Activated effector memory CD4-positive, alpha-beta T cell treated with anti-CD3 and anti-CD28 coated beads, Interleukin-2, amount 50 U/mL, for 16 hours (primary cell): Measurements from ENCODE around the gene TPGS1.
A peak's percentile ranks its signal among the peaks of the same experiment; 100 is the strongest.

ENCODE experiments used
- DNase-seq: peaks from one replicate; pipeline ENCODE4 v3.0.0-alpha.2; 2020

The TPGS1 gene, protein sequence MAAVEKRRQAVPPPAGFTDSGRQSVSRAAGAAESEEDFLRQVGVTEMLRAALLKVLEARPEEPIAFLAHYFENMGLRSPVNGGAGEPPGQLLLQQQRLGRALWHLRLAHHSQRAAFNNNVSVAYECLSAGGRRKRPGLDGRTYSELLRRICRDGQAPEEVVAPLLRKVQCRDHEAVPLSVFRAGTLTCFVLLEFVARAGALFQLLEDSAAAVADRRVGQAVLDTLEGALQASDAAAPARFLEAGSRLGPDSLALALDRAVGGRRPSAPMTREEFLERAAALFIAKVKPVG

DNA sequence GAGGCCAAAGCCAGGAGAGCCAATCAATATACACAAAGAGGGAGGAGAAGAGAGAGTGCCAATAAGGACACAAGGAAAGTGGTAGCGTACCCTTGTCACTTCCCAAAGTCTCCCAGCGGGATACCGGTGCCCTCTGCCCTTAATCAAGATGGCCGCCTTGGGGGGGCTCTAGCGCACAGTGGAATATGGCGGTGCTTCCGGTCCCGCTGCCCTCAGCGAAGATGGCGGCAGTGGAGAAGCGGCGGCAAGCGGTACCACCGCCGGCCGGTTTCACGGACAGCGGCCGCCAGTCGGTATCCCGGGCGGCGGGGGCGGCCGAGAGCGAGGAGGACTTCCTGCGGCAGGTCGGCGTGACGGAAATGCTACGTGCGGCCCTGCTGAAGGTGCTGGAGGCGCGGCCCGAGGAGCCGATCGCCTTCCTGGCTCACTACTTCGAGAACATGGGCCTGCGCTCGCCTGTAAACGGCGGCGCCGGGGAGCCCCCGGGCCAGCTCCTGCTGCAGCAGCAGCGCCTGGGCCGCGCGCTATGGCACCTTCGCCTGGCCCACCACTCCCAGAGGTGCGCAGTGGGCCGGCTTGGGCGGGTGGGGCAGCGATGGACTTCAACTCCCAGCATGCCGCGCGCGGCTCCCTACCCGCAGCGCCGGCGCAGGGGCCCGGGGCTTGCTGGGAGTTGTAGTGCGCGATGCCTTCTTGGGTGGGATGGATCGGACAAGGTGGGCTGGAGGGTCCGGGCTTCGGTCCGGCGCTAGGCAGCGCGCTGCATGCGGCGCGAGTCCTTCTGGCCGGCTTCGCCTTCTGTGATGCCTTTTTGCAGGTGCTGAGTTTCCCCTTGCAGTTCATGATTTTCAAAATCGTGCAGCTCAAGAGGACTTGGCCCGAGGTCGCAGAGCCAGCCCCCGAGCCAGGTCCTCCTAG lies at the start of gene TPGS1:
Gene TPGS1 (plus strand): TSS at position 212 of the 918 bp plus-strand sequence. CDS start 10 bp downstream, at position 222.
- peak; percentile 95 for DNase-seq

DNA sequence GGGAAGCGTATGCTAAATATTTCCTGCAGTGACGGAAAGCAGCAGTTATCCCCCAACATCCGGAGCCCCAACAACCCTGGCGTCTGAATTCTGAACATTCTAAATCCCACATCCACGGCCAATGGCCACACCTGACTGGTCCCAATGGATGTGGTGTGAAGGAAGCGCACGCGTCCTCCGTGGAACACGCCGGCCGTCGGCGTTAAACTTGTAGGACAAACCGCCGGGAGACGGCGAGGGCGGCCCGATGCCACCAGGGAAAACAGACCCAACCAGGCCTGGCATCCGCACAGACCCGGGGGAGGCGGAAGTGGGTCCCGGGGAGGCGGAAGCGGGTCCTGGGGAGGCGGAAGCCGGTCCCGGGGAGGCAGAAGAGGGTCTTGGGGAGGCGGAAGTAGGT lies 49.7 kb upstream of the TPGS1 start:
- no peak for DNase-seq

DNA sequence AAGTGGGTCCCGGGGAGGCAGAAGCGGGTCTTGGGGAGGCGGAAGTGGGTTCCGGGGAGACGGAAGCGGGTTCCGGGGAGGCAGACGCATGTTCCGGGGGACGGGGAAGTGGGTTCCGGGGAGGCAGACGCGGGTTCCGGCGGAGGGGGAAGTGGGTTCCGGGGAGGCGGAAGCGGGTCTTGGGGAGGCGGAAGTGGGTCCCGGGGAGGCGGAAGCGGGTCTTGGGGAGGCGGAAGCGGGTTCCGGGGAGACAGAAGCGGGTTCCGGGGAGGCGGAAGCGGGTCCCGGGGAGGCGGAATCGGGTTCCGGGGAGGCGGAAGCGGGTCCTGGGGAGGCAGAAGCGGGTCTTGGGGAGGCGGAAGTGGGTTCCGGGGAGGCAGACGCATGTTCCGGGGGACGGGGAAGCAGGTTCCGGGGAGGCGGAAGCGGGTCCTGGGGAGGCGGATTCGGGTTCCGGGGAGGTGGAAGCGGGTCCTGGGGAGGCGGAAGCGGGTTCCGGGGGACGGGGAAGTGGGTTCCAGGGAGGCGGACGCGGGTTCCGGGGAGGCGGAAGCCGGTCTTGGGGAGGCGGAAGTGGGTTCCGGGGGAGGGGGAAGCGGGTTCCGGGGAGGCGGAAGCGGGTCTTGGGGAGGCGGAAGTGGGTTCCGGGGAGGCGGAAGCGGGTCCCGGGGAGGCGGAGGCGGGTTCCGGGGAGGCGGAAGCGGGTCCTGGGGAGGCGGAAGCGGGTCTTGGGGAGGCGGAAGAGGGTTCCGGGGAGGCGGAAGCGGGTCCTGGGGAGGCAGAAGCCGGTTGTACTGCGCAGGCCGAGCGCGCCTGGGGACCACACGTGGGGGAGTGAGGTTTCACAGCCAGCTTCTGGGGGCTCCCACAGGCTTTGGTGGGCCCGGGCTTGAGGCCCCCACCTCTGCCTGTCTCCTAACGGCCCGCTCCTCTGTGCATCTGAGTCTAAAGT lies 48.9 kb upstream of the TPGS1 start:
- DNase-seq: no peak

DNA sequence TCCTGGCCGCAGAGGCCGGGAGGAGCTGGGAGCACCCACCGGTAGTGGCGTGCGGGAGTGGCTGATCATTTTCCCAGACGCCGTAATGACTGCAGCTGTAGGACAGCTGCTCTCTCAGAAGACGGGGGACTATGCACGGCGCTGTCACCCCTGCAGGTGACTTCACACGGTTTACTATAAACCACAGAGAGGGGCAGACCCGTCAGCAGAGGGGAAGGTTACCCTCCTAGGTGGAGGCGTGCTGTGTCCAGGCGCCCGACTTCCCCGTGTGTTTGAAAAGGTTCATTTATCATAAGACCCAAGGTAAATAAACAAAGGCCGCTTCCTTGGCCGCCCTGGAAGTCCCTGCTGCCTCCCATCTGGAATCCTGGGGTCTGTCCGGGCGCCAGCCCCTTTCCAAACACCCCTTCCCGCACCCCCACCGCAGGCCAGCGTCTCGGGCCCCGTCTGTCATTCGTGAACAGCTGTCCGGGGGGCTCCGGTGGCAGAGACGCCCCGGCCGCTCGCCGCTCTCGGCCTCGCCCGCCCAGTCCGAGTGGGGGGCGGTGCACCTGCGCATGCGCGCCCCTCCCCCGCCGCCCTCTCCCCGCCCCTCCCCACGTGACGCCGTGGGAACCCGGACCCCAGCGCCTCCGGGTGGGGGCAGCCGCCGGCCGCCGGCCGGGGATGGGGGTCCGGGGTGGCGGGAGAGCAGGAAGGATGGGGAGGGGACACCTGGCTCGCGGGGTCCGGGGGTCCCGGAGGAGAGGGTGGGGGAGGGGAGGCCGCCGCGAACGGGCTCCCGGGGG lies 47.4 kb upstream of the TPGS1 start:
- DNase-seq: no peak

DNA sequence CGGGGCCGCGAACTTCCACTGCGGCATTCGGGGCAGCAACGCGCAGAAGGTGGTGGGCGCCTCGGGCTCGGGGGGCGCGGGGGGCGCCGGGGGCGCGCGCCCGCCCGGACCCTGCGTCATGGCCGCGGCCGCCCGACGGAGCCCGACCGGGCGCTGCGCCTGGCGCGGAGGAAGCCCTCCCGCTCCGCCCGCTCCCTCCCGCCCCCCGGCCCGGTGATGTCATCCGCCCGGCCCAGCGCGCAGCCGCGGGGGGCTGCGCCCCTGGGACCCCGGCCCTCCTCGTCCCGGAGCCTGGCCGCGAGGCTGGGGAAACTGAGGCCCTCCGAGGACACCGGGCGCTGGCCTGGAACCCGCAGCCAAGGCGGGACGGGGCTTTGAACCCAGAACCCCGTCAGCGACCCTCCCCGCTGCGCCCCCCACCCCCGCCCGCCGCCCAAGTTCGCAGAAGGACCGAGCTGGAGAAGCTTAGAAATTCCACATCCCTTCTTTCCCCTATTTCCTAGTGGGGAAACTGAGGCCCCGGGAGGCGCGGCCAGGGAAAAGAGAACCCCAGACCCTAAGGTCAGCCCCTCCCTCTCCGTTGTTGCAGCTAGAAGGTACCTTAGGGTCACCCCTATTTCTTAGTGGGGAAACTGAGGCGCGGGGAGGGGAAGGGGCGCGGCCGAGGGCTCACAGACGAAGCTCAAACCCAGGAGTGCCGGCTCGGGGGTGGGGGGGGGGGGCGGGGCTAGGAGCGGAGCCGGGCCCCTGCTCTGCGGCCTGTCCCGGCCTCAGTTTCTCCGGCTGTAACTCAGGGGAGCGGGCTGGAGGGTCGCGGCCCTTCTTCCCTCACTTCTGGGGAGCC lies 46.2 kb upstream of the TPGS1 start, which contains the start of gene SHC2:
Gene SHC2 (minus strand): TSS at position 157 of the 844 bp plus-strand sequence. CDS start 37 bp downstream, at position 120.
- DNase-seq: no peak

DNA sequence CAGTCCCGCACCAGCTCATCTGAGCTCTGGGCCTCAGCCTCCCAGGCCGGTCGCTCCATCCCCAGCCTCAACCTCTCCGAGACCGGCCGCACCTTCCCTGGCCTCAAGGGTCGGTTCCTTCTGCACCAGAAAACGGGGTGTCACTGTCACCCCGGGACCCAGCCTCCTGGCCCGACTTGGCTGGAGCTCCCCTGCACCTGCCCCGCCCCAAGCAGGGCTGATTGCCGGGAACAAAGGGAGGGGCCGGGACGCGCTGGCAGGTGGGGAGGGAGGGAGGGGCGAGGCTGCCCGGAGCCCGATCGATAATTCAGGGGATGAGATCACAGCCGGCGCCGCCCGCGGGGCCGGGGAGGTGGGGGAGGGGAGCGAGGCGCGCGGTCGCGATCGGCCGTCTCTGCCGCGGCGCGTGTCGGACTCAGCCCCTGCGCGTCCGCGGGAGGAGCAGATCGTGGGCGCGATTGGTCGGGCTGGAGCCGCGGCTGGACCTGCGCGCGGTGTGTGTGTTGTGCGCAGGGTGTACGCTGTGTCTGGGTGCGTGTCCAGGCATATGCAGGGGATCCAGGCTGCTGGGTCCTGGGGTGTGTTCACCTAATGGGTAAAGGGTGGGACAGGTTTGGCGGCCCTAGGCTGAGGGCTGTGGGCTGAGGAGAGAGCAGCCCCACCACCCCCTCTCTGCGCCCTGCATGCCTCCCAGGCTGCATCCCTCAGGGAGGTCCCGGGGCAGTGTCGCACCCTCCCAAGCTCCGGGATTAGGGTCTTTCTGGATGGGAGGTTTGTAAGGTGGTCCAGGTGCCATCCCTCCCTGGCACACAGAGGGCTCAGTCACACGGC lies 45.4 kb upstream of the TPGS1 start:
- DNase-seq: no peak

DNA sequence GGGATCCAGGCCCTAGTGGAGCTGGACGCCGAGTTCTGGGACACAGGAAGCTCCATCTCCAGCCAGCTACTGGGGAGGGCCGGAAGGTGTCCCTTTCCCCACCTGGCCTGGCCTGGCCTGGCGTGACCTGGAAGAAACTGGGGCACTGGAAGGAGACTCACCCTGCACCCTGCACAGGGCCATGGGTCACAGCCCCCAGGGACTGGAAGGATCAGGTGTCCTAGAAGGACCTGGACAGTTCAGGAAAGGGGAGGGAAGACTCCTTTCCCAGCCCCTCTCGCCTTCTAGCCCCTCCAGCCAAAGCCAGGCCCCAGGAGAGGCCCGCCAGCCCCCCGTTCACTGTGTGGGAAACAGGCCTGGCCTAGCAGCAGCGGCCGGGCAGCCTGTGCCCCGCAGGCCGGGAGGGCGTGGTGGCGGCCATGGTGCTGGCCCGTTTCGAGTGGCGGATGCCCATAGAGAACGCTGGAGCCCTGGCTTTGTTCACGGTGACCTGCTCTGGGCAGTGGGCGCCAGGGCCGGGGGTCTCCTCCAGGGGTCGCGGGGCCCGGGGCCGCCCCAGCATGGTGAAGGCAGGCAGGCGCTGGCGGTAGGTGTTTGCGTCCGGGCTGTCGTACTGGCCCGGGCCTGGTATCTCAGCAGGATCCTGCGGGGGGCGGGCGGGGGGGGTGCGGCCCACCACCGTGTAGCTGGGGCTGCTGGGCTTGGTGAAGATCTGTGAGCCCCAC lies 43.7 kb upstream of the TPGS1 start:
- no peak for DNase-seq

DNA sequence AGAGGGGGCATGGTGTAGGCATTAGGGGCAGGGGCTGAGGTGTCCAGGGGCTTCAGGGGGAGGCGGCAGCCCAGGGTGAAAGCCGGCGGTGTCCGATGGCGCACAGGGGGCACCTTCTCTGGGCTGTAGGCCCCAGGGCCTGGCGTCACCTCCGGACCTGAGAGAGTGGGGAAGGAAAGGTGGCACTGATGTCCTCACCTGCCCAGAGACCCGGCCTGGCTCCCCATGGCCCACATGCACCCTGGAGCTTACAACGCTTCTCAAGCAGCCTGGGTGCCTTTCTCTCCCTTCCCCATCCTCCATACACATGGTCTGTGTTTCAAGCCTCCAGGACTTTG lies 43.1 kb upstream of the TPGS1 start:
- no peak for DNase-seq

DNA sequence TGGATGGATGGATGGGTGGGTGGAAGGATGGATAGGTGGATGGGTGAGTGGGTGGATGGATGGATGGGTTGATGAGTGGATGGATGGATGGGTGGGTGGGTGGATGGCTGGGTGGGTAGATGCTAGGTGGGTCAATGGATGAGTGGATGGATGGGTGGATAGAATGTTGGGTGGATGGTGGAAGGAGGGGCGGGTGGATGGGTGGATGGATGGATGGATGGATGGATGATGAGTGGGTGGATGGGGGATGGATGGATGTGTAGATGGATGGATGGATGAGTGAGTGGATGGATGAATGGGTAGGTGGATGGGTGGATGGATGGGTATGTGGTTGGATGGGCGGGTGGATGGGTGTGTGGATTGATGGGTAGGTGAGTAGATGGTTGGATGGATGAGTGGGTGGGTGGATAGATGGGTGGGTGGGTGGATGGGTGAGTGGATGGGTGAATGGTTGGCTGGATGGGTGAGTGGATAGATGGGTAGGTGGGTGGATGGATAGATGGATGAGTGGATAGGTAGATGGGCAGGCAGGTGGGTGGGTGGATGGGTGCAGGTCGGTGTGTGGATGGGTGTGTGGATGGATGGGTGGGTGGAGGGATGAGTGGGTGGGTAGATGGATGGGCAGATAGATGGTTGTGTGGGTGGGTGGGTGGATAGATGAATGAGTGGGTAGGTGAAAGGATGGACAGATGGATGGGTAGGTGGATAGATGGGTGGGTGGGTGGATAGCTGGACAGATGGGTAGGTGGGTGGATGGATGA lies 42.1 kb upstream of the TPGS1 start:
- no peak for DNase-seq

DNA sequence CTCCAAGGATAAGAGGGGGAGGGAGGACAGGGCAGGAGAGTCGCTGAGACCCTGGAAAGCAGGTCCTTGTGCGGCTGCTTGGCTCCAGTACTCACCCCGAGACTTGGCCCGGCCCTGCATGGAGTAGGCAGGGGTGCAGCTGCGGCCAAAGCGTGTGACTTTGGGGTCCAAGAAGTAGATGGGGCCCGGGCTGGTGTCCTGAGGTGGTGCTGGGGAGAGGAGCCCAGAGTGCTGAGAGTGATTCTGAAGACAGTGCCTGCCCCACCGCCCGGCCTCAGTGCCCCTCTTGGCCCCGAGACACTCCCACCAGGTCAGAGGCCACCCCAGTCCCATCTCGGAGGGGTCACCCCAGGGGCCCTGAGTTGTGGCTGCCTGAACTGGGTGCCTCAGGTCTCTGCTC lies 39.7 kb upstream of the TPGS1 start:
- DNase-seq: no peak

DNA sequence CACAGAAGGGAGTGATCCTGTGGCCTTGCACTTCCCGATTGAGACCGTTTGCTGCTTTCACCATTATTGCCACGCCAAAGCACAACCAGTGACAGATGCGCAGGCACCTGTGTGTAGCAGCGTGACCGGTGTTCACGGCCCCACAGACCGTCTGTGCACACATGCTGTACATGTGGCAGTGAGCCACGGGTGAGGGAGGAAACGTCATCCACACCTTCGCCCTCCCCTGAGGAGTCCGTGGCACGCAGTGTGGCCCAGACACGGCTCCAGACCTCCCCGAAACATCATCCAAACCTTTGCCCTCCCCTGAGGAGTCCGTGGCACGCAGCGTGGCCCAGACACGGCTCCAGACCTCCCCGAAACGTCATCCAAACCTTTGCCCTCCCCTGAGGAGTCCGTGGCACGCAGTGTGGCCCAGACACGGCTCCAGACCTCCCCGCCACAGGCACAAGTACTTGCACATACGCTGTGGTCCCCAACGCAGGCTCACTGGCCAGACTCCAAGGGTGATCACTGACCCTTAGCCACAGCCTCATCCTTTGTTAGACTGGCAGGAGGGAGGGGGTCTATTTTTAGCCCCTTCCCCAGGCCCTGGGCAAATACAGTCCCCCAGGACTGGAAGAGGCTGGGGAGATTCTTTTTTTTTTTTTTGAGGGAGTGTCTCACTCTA lies 38.6 kb upstream of the TPGS1 start:
- no peak for DNase-seq

DNA sequence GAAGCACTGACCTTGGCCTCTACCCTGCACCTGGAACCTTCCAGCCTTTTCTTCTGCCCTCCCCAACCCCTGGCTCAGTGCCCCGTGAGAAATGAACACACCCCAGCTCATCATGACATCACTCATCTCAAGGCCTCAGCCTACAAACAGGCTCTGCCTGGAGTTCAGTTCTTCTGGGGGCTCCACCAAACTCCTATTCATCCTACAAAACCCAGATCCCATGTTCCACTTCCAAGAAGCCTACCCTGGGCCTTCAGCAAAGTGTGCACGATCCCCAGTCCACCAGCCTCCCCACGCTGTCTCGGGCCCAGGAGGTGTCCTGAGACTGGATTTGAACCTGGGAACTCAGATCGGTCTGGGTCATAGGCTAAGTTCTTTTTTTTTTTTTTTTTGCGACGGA lies 37.5 kb upstream of the TPGS1 start:
- no peak for DNase-seq

DNA sequence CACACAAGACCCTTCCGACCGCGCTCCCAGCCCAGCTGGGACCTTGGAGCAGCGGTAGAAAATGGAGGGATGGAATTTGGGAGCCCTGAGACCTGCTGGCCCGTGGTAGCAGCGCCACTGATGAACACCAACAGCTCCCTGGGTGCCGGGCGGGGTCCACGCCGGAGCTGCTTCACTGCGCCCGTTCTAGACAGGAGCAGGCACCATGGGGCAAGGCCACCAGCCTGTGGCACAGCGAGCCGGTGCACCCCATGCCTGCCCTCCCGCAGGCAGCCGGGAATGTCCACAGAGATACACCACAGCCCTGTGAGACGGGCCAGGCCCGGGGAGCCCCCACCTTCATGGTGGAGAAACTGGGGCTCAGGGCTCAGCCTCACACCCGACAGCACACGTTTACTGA lies 36.6 kb upstream of the TPGS1 start:
- no peak for DNase-seq

DNA sequence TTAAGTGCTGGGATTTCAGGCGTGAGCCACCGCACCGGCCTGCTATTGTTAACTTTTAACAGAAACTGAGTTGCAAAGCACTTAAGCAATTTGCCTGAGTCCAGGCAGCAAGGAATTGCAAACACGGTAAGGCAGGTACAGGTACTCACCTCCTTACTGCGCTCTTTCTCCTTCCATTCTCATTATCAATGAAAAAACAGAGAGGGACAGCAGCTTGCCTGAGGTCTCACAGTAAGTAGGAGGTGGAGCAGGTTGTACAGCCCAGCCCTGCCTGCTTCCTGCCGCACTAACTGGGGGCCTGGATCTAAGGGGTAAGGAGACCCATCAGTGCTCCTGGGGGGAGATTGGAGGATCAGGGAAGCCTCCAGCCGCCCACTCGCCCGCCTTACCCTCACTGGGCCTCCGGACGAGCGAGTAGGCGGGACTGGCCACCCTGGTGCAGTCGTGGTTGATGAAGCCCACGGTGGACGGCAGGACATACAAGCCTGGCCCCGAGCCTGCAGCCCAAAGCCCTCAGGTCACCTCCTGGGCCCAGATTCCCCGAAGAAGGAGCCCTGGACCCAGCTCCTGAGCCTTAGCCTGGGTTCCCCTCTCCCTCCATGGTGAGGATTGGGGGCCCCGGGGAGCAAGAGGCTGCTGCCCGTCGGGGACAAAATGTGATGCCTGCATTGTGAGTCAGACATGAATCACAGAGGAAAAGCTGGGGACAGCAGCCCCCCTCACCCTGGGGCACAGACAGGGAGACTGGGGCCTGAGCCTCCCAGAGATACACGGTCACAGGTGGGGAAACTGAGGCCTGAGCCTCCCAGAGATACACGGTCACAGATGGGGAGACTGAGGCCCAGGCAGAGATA lies 35.1 kb upstream of the TPGS1 start:
- peak; percentile 37 for DNase-seq

DNA sequence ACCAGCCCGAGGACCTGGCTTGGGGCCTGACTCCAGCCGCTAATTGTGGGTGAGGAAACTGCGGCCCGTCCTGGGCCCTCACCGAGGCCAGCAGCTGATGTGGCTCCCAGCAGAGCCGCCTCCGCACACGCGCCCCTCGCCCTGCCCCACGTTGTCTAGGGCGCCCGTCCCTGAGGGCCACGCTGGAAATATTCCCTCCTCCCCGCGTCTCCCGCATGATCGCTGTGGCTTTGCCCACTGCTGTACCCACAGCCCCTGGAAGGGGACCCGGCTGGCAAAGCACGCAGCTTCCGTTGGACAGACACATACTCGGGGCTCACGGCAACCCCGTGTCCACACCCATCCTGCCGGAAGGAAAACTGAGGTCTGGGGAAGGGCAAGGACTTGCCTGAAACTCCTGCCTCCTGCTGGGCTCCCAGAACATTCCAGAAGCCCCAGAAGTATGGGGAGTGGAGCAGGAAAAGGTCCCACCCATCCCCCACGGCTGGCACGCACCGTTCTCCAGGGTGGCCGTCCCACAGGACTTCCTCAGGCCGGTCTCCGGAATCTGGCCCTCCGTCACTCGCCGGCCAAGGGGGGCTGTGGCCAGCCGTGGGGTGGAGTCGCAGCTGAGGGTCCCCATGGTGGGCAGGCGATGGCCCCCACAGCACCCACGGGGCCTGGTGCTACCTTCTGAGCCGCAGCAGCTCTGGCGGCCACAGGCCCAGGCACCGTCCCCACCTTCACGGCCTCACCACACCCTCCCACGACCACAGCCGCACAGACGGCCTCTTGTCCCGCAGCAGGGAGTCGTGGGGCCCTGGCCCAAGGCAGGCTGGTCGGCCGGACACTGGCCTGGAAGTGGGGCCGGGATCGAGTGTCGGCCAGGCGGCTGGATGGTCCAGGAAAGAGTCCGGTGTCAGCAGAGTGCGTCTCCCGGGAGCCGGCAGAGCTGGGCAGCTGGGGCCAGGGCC lies 32.9 kb upstream of the TPGS1 start:
- peak; percentile 61 for DNase-seq

DNA sequence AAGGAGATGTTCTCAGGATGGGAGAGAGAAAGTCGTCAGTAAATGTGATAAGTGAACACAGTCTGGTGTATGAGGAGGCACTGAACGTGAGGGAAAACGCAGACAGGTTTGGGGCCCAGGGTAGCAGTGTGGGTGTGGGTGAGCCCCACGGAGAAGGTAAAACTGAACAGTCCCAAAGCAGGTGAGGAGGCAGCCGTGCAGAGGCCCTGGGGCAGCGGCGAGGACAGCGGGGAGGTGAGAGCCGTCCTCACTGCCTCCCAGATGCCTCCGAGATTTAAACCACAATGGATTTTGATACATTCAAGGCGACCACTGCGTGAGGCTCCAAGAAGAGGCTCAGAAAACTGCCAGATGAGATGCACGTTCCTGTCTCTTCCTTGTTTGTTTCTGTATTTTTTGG lies 31.9 kb upstream of the TPGS1 start:
- DNase-seq: no peak
